Vagina (tissue), 2 donors: ENCODE measurements around the gene FAM171A1. TPM values are rescaled to one million over a fixed set of nuclear protein-coding genes. Genes with fewer than 3 reads are reported as not detected.
"Not testable (repeated sequence)": the region's sequence is repeated elsewhere in the genome, so short reads cannot be mapped to it uniquely, and the experiment has no call there.

ENCODE experiments used
- DNase-seq, 2 donors: peaks; one replicate each; pipeline ENCODE4 v3.0.0-alpha.2; 2017; ENCODE audit errors: extremely low spot score in 2 of 2
- H3K27ac ChIP-seq: fragments of 200-600 bp; sonication (generic); one replicate; pipeline ENCODE4 v1.5.1; 2019
- H3K27me3 ChIP-seq: fragments of 200-600 bp; sonication (generic); one replicate; pipeline ENCODE4 v1.5.1; 2019
- H3K36me3 ChIP-seq, 2 donors: fragments of 200-600 bp; sonication (generic); one replicate each; pipeline ENCODE4 v1.5.1; 2017 to 2019
- H3K4me1 ChIP-seq: fragments of 200-600 bp; sonication (generic); one replicate; pipeline ENCODE4 v1.5.1; 2019
- H3K4me3 ChIP-seq, 2 donors: fragments of 200-600 bp; sonication (generic); 1 replicate in 1 of 2; 2 replicates in 1 of 2; pipeline ENCODE4 v1.5.1; 2016 to 2019
- H3K9me3 ChIP-seq: fragments of 200-600 bp; sonication (generic); one replicate; pipeline ENCODE4 v1.5.1; 2019
- POLR2A ChIP-seq, 2 donors: fragments of 450-650 bp; IDR thresholded peaks; one replicate each; pipeline ENCODE4 v1.6.1; 2017; ENCODE audit warnings: antibody characterized with exemption in 2 of 2, mild to moderate bottlenecking in 2 of 2, moderate library complexity in 2 of 2
- POLR2AphosphoS5 ChIP-seq, 2 donors: sonication (generic); formaldehyde crosslinking; IDR thresholded peaks; one replicate each; pipeline ENCODE4 v1.9.0; 2017; ENCODE audit warnings: antibody characterized with exemption in 2 of 2, mild to moderate bottlenecking in 2 of 2, low read depth in 1 of 2; ENCODE audit not compliant: insufficient read depth in 1 of 2
- intact Hi-C: fragments of 100-400 bp; cut with DNase I; formaldehyde crosslinking; loops from one replicate; pipeline ENCODE4 v1.15.1; 2023
- total RNA-seq: library from RNA; depleted of rRNA; stranded (reverse); fragments of >200 nt; gene quantifications from one replicate; pipeline ENCODE4 v1.2.3, GENCODE V29; 2016
- TF ChIP-seq, protein P1 (sequence below), 3 experiments: fragments of 450-650 bp in 2 of 3; fragments of 200-600 bp in 1 of 3; sonication (generic) in 1 of 3; IDR thresholded peaks; one replicate each; pipeline ENCODE4 v1.5.1; 2017 to 2019; ENCODE audit warnings: antibody characterized with exemption in 3 of 3, mild to moderate bottlenecking in 2 of 3, moderate library complexity in 2 of 3

The FAM171A1 gene
- total RNA-seq, 1 donor from 2014 or later: 8.6 TPM

DNA sequence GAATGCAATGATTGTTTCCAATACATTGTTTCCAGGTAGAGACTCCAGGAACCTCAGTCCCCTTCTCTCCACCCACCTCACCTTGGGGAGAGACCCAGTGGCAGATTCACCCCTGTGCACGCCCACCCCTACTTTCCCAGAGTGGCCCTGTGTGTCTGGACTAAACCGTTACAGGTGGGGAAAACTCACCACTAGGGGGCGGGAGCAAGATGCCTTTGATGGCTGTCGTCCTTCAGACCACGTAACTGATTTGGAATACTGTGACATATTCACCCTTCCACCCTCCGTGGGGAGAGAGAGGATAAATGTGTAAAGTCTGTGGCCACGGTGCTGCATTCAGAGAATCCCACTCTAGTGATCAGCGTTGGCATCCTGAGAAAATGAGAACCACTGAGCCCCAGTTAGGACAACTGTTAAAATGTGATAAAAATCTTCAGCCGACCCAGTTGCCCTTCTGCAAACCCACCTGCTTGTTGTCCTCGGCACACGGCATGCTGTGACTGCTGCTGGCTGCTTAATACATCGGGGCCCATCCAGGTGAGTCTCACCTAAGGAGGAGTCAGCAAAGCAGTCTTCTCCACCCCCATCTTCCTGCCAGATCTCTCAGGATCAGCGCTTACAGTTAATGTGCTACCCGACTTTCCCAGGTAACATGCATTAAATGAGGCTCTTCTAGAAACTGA lies 161.1 kb downstream of the FAM171A1 start:
- intact Hi-C loops: loop anchor here (5.0 kb wide), 1 partner anchor 162 kb away; the partner anchor contains the start of gene FAM171A1

DNA sequence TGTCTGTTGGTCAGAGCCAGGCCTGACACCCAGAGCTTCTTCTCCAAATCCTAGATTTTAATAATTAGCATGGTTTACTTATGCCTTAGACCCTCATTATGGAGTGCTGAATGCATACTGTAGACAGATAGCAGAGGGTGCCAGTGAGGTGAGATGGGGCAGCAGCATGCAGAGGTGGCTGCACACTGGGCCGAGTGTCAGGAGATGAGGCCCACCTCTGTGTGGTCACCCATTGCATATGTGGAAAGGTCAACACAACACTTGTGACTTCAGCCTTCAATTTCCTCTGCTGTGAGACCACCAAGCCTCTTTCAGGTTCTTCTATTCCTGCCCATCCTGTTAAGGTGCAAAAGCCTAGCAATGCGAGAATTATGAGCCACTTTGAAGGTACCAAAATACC lies 162.9 kb downstream of the FAM171A1 start:
- DNase-seq: no peak
- intact Hi-C loops: no loop called here
- no peak for TF ChIP-seq POLR2AphosphoS5 (IDR thresholded peaks at IDR 0.05; ENCODE audit: insufficient read depth in 1 of 2, low read depth in 1 of 2)
- TF ChIP-seq, protein P1, sequence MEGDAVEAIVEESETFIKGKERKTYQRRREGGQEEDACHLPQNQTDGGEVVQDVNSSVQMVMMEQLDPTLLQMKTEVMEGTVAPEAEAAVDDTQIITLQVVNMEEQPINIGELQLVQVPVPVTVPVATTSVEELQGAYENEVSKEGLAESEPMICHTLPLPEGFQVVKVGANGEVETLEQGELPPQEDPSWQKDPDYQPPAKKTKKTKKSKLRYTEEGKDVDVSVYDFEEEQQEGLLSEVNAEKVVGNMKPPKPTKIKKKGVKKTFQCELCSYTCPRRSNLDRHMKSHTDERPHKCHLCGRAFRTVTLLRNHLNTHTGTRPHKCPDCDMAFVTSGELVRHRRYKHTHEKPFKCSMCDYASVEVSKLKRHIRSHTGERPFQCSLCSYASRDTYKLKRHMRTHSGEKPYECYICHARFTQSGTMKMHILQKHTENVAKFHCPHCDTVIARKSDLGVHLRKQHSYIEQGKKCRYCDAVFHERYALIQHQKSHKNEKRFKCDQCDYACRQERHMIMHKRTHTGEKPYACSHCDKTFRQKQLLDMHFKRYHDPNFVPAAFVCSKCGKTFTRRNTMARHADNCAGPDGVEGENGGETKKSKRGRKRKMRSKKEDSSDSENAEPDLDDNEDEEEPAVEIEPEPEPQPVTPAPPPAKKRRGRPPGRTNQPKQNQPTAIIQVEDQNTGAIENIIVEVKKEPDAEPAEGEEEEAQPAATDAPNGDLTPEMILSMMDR (IDR thresholded peaks at IDR 0.05): no peak
- H3K27ac ChIP-seq: no peak overlapping the region
- H3K9me3 ChIP-seq: no peaks in the 10 kb centered on the region
- no peaks in the 10 kb centered on the region for H3K27me3 ChIP-seq
- no peak overlapping the region for H3K4me3 ChIP-seq
- H3K36me3 ChIP-seq: no peaks in the 10 kb centered on the region
- H3K4me1 ChIP-seq: no peaks in the 10 kb centered on the region

More for the DNA sequence above, 161.1 kb downstream of the FAM171A1 start:
- H3K9me3 ChIP-seq: no peaks in the 10 kb centered on the region
- peaks cover 0 to 7% of the 10 kb centered on the region in 2 donors for H3K36me3 ChIP-seq
- DNase-seq: no peak
- TF ChIP-seq, protein P1 (IDR thresholded peaks at IDR 0.05): peak; percentile 60 to 77 (median 71)
- TF ChIP-seq POLR2A (IDR thresholded peaks at IDR 0.05) (no peak), POLR2AphosphoS5 (IDR thresholded peaks at IDR 0.05; ENCODE audit: insufficient read depth in 1 of 2, low read depth in 1 of 2) (no peak)
- H3K4me3 ChIP-seq: no peak overlapping the region
- H3K4me1 ChIP-seq: no peaks in the 10 kb centered on the region
- H3K27ac ChIP-seq: no peak overlapping the region
- H3K27me3 ChIP-seq: no peaks in the 10 kb centered on the region

DNA sequence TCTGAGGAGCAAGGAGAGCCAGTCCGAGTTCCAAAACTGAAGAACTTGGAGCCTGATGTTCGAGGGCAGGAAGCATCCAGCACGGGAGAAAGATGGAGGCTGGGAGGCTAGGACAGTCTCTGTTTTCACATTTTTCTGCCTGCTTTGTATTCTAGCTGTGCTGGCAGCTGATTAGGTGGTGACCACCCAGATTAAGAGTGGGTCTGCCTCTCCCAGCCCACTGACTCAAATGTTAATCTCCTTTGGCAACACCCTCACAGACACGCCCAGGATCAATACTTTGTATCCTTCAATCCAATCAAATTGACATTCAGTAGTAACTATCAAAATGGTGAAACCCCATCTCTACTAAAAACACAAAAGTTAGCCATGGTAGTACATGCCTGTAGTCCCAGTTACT lies 163.7 kb downstream of the FAM171A1 start:
- H3K27me3 ChIP-seq, H3K36me3 ChIP-seq, H3K9me3 ChIP-seq, H3K27ac ChIP-seq, intact Hi-C loops, DNase-seq, H3K4me3 ChIP-seq, H3K4me1 ChIP-seq: not testable (repeated sequence)

DNA sequence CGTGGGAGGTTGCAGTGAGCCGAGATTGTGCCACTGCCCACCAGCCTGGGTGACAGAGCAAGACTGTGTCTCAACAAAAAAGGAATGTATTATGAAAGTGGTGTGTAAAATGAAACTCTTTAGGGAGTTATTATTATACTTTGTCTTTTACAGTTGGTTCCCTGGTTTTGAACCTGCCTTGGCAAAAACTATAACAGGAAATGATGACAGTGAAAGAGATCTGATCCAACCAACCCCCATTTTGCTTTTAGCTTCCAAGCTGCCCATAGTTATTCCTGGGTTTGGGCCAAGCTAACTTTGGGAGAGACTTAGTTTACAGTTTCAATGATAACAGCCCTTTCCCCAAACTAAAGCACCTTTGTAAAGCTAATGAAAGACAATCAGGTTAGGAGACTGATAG lies 168.4 kb downstream of the FAM171A1 start:
- TF ChIP-seq POLR2A (IDR thresholded peaks at IDR 0.05) (no peak), POLR2AphosphoS5 (IDR thresholded peaks at IDR 0.05; ENCODE audit: insufficient read depth in 1 of 2, low read depth in 1 of 2) (no peak)
- TF ChIP-seq, protein P1 (IDR thresholded peaks at IDR 0.05): no peak
- no peak for DNase-seq
- intact Hi-C loops: no loop called here
- H3K27me3 ChIP-seq: no peaks in the 10 kb centered on the region
- no peak overlapping the region for H3K27ac ChIP-seq
- H3K4me3 ChIP-seq: no peak overlapping the region
- no peaks in the 10 kb centered on the region for H3K4me1 ChIP-seq
- H3K9me3 ChIP-seq: no peaks in the 10 kb centered on the region
- H3K36me3 ChIP-seq: no peaks in the 10 kb centered on the region

DNA sequence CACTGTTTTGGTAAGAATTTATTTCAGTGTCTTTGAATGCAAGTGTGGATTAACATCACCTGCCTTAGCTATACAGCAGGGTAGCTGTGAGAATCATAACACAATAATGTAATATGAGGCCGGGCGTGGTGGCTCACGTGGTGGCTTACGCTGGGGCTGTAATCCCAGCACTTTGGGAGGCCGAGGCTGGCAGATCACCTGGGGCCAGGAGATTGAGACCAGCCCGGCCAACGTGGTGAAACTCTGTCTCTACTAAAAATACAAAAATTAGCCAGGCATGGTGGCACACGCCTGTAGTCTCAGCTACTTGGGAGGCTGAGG lies 168.8 kb downstream of the FAM171A1 start:
- H3K9me3 ChIP-seq, intact Hi-C loops, DNase-seq, H3K36me3 ChIP-seq, H3K27ac ChIP-seq, H3K4me3 ChIP-seq, H3K27me3 ChIP-seq, H3K4me1 ChIP-seq: not testable (repeated sequence)

DNA sequence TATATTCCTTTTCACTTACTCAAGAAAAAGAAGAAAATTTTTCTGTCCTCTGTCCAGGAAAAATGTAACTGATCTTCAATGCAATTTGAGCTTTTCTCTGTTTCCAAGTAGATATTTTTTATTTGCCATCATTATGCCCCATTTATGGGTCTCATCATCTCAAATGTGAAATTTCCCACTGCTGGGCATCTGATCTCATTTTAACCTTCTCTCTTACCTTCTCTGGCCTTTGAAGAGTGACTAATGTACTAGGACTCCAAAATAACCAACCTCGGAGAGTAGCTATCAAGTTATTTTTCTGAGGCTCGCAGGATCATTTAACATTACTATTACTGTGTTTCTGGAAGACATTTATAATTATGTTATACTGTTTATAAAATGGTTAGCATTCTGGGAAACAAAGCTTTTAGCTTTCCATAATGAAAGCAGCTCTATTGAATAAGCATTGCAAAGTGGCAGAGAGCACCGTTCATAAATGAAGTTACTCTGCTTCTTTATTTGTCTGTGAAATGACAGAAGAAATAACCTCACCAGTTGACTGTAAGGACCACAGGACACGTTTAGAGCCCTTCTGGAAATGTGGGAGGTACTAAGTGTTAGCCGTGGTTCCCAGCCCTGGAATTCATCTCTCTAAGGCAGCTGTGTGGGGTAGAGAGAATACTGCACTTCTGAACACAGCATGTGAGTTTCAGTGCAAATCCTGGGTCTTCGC lies 169.3 kb downstream of the FAM171A1 start:
- no peaks in the 10 kb centered on the region for H3K4me1 ChIP-seq
- H3K27ac ChIP-seq: no peak overlapping the region
- TF ChIP-seq POLR2A (IDR thresholded peaks at IDR 0.05) (no peak), POLR2AphosphoS5 (IDR thresholded peaks at IDR 0.05; ENCODE audit: insufficient read depth in 1 of 2, low read depth in 1 of 2) (no peak)
- TF ChIP-seq, protein P1 (IDR thresholded peaks at IDR 0.05): no peak
- H3K9me3 ChIP-seq: no peaks in the 10 kb centered on the region
- no peak for DNase-seq
- intact Hi-C loops: no loop called here
- H3K27me3 ChIP-seq: no peaks in the 10 kb centered on the region
- no peaks in the 10 kb centered on the region for H3K36me3 ChIP-seq
- no peak overlapping the region for H3K4me3 ChIP-seq
